ENCODE measurements around the gene NANOS1. TPM values are rescaled to one million over a fixed set of nuclear protein-coding genes. Genes with fewer than 3 reads are reported as not detected.

The NANOS1 gene
- polyA plus RNA-seq, 3 donors: 0.04 TPM; not detected in 2

GRCh38 chr10:118990326-118990725, 39.2 kb upstream of the NANOS1 start:
- WGBS (ENCODE audit: insufficient coverage): no CpG with 5 or more reads among the region's 1 CpG
- intact Hi-C loops (cut with micrococcal nuclease): no loop called here

GRCh38 chr10:118992496-118992895, 37.0 kb upstream of the NANOS1 start:
- no peak overlapping the region for H3K4me3 Mint-ChIP-seq
- Histone ChIP-seq H3K4me2 (replicated peaks; ENCODE audit: extremely low read depth, low read length, poor library complexity, severe bottlenecking) (no peak overlapping the region), H3K79me2 (ENCODE audit: insufficient read depth, low read length) (no peaks in the 10 kb centered on the region), H4K20me1 (ENCODE audit: insufficient read depth, low read length) (no peaks in the 10 kb centered on the region), H3K27me3 (ENCODE audit: control insufficient read depth in 2 of 2, insufficient read depth in 2 of 2, low read length in 2 of 2) (no peaks in the 10 kb centered on the region), H3K36me3 (replicated peaks in 1 of 2; ENCODE audit: control insufficient read depth in 1 of 2, insufficient read depth in 2 of 2, low read length in 2 of 2) (no peaks in the 10 kb centered on the region), H3K4me1 (ENCODE audit: control insufficient read depth in 1 of 2, insufficient read depth in 2 of 2, low read length in 2 of 2) (no peaks in the 10 kb centered on the region), H3K9ac (ENCODE audit: insufficient read depth, low read length, poor library complexity, severe bottlenecking) (no peak overlapping the region), H3K27ac (ENCODE audit: low read depth in 1 of 2, low read length in 2 of 2) (no peak overlapping the region), H2AFZ (ENCODE audit: insufficient read depth, low read depth, low read length, poor library complexity, severe bottlenecking) (no peak overlapping the region), H3K9me3 (replicated peaks in 1 of 2; ENCODE audit: control insufficient read depth in 1 of 2, insufficient read depth in 1 of 2, low read length in 2 of 2) (no peaks in the 10 kb centered on the region), H3K4me3 (replicated peaks in 1 of 3; ENCODE audit: low read depth in 2 of 3, low read length in 3 of 3) (no peak overlapping the region)
- peaks cover 0 to 15% (median 6%) of the 10 kb centered on the region in 7 donors for H3K9me3 Mint-ChIP-seq
- no peaks in the 10 kb centered on the region for H3K36me3 Mint-ChIP-seq
- WGBS (ENCODE audit: insufficient coverage): 100% methylated on average over 1 of the region's 2 CpGs
- no peak overlapping the region for H3K27ac Mint-ChIP-seq
- H3K4me1 Mint-ChIP-seq: no peaks in the 10 kb centered on the region
- intact Hi-C loops (cut with micrococcal nuclease): no loop called here
- no peak for DNase-seq
- H3K27me3 Mint-ChIP-seq (ENCODE audit: low read depth in 3 of 3): peaks cover 7 to 25% (median 8%) of the 10 kb centered on the region in 3 donors
- no peak for TF ChIP-seq CTCF (IDR thresholded peaks at IDR 0.05)

More at GRCh38 chr10:118990326-118990725, 39.2 kb upstream of the NANOS1 start:
- no peak overlapping the region for H3K4me3 Mint-ChIP-seq
- Histone ChIP-seq H3K9ac (ENCODE audit: insufficient read depth, low read length, poor library complexity, severe bottlenecking) (no peak overlapping the region), H3K9me3 (replicated peaks in 1 of 2; ENCODE audit: control insufficient read depth in 1 of 2, insufficient read depth in 1 of 2, low read length in 2 of 2) (peaks cover 2 to 9% of the 10 kb centered on the region in 2 donors), H3K4me2 (replicated peaks; ENCODE audit: extremely low read depth, low read length, poor library complexity, severe bottlenecking) (no peak overlapping the region), H3K27ac (ENCODE audit: low read depth in 1 of 2, low read length in 2 of 2) (no peak overlapping the region), H3K27me3 (ENCODE audit: control insufficient read depth in 2 of 2, insufficient read depth in 2 of 2, low read length in 2 of 2) (no peaks in the 10 kb centered on the region), H2AFZ (ENCODE audit: insufficient read depth, low read depth, low read length, poor library complexity, severe bottlenecking) (no peak overlapping the region), H3K4me1 (ENCODE audit: control insufficient read depth in 1 of 2, insufficient read depth in 2 of 2, low read length in 2 of 2) (no peaks in the 10 kb centered on the region), H3K4me3 (replicated peaks in 1 of 3; ENCODE audit: low read depth in 2 of 3, low read length in 3 of 3) (no peak overlapping the region), H4K20me1 (ENCODE audit: insufficient read depth, low read length) (no peaks in the 10 kb centered on the region), H3K79me2 (ENCODE audit: insufficient read depth, low read length) (no peaks in the 10 kb centered on the region), H3K36me3 (replicated peaks in 1 of 2; ENCODE audit: control insufficient read depth in 1 of 2, insufficient read depth in 2 of 2, low read length in 2 of 2) (no peaks in the 10 kb centered on the region)
- peaks cover 3% of the 10 kb centered on the region for H3K4me1 Mint-ChIP-seq
- TF ChIP-seq CTCF (IDR thresholded peaks at IDR 0.05): no peak
- H3K36me3 Mint-ChIP-seq: no peaks in the 10 kb centered on the region
- peaks cover 2 to 18% (median 6%) of the 10 kb centered on the region in 3 donors for H3K27me3 Mint-ChIP-seq (ENCODE audit: low read depth in 3 of 3)
- no peak overlapping the region for H3K27ac Mint-ChIP-seq
- no peak for DNase-seq
- peaks cover 5 to 23% (median 13%) of the 10 kb centered on the region in 7 donors for H3K9me3 Mint-ChIP-seq
